ENCODE data around the gene RCSD1.

Gene RCSD1

GRCh38 chr1:167651161-167651693 lies 21.2 kb downstream of the RCSD1 start:
- Histone ChIP-seq H3K79me2 (ENCODE audit: insufficient read depth, low read length) (peaks cover 53% of the 10 kb centered on the region), H4K20me1 (ENCODE audit: insufficient read depth, low read length) (no peaks in the 10 kb centered on the region), H3K9ac (ENCODE audit: low read length) (peak overlapping the region; percentile 14; the same call in 1 of the 2 replicates), H3K4me3 (ENCODE audit: low read depth, low read length, poor library complexity, severe bottlenecking) (peak overlapping the region; percentile 6), H3K27me3 (ENCODE audit: insufficient read depth, low read length) (no peaks in the 10 kb centered on the region), H3K27ac (ENCODE audit: low read depth, low read length, poor library complexity, severe bottlenecking) (peak overlapping the region; percentile 76), H3K9me2 (ENCODE audit: low read depth, low read length) (no peaks in the 10 kb centered on the region), H3F3A (ENCODE audit: insufficient read depth, low read length) (no peaks in the 10 kb centered on the region), H3K36me3 (ENCODE audit: insufficient read depth, low read length) (peaks cover 47% of the 10 kb centered on the region; the same call in 1 of the 2 replicates), H3K4me2 (ENCODE audit: low read length) (peak overlapping the region; percentile 58; the same call in 1 of the 2 replicates), H3K4me1 (ENCODE audit: insufficient read depth, low read length, severe bottlenecking) (peaks cover 48% of the 10 kb centered on the region), H3K9me3 (ENCODE audit: low read length) (no peaks in the 10 kb centered on the region), H2AFZ (ENCODE audit: low read length) (no peak overlapping the region)
- TF ChIP-seq EZH2 (IDR thresholded peaks at IDR 0.05; ENCODE audit: borderline replicate concordance, low read length) = no peak
- no peak for TF ChIP-seq CTCF (IDR thresholded peaks at IDR 0.05; ENCODE audit: low read length)

DNA sequence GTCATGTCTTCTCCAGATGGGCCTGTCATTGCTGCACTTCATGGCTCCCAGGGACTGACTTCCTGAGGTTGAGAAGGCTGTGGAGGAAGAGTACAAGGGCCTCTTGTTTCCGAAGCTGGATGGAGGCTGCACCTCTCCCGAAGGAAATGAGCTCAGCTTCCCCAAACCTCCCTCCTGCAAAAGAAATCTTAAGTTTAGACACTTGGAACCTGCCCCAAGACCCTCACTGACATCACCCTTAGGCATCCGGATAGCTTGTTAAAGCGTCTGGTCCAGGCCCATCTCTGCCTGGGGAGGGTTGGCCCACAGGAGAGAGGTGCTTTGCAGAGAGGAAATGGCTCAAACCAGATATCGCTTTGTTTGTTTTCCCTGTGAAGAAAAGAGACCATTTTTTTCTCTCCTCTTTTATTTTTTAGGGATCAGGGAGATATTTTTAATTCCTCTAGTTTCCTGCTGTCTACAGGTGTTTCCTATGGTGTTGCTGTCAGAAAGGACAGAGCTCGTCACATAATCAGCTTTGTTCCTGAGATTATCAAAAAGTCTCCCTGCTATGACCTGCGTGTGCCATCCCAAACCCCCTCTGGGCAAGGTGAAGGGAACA lies 25.0 kb downstream of the RCSD1 start:
- peaks cover 27% of the 10 kb centered on the region for H3K4me1 ChIP-seq (ENCODE audit: insufficient read depth, low read length, severe bottlenecking)
- no peaks in the 10 kb centered on the region for H3K27me3 ChIP-seq (ENCODE audit: insufficient read depth, low read length)
- H3K4me2 ChIP-seq (ENCODE audit: low read length) = no peak overlapping the region
- H3K36me3 ChIP-seq (ENCODE audit: insufficient read depth, low read length) = peaks cover 66% of the 10 kb centered on the region; the same call in 1 of the 2 replicates
- H3K79me2 ChIP-seq (ENCODE audit: insufficient read depth, low read length) = peaks cover 89% of the 10 kb centered on the region
- H3K4me3 ChIP-seq (ENCODE audit: low read depth, low read length, poor library complexity, severe bottlenecking) = no peak overlapping the region
- H3K27ac ChIP-seq (ENCODE audit: low read depth, low read length, poor library complexity, severe bottlenecking) = no peak overlapping the region
- no peaks in the 10 kb centered on the region for H3K9me3 ChIP-seq (ENCODE audit: low read length)
- H3K9ac ChIP-seq (ENCODE audit: low read length) = no peak overlapping the region
- H3K9me2 ChIP-seq (ENCODE audit: low read depth, low read length) = no peaks in the 10 kb centered on the region
- TF ChIP-seq CTCF (IDR thresholded peaks at IDR 0.05; ENCODE audit: low read length) = no peak
- TF ChIP-seq EZH2 (IDR thresholded peaks at IDR 0.05; ENCODE audit: borderline replicate concordance, low read length) = no peak
- H2AFZ ChIP-seq (ENCODE audit: low read length) = no peak overlapping the region
- H3F3A ChIP-seq (ENCODE audit: insufficient read depth, low read length) = no peaks in the 10 kb centered on the region
- H4K20me1 ChIP-seq (ENCODE audit: insufficient read depth, low read length) = no peaks in the 10 kb centered on the region

DNA sequence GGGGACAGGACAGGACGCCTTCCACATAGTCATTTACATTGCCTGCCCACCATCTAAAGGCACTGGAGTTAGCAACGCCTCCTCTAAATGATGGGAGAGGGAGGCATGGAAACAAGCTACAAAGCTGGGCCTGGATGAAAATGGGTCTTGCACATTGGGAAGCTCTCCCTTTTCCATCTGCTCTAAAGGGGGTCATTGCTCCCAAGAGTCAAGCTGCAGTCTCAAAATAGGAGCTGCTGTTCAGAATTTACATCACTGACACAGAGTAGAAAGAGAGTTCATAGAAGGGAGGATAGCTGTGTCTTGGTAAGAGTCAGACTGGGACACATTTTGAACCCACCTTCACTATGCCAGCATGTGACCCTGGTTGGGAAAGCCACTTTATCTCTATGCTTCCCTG lies 26.6 kb downstream of the RCSD1 start:
- Histone ChIP-seq H3K27ac (ENCODE audit: low read depth, low read length, poor library complexity, severe bottlenecking) (no peak overlapping the region), H3F3A (ENCODE audit: insufficient read depth, low read length) (no peaks in the 10 kb centered on the region), H2AFZ (ENCODE audit: low read length) (no peak overlapping the region), H3K79me2 (ENCODE audit: insufficient read depth, low read length) (peaks cover 88% of the 10 kb centered on the region), H3K4me1 (ENCODE audit: insufficient read depth, low read length, severe bottlenecking) (peaks cover 11% of the 10 kb centered on the region), H3K36me3 (ENCODE audit: insufficient read depth, low read length) (peaks cover 69% of the 10 kb centered on the region; the same call in 1 of the 2 replicates), H4K20me1 (ENCODE audit: insufficient read depth, low read length) (no peaks in the 10 kb centered on the region), H3K9ac (ENCODE audit: low read length) (no peak overlapping the region), H3K4me3 (ENCODE audit: low read depth, low read length, poor library complexity, severe bottlenecking) (no peak overlapping the region), H3K9me3 (ENCODE audit: low read length) (no peaks in the 10 kb centered on the region), H3K27me3 (ENCODE audit: insufficient read depth, low read length) (no peaks in the 10 kb centered on the region), H3K4me2 (ENCODE audit: low read length) (no peak overlapping the region), H3K9me2 (ENCODE audit: low read depth, low read length) (no peaks in the 10 kb centered on the region)
- TF ChIP-seq EZH2 (IDR thresholded peaks at IDR 0.05; ENCODE audit: borderline replicate concordance, low read length) (no peak), CTCF (IDR thresholded peaks at IDR 0.05; ENCODE audit: low read length) (no peak)

All from OCI-LY1 (cell line).